ENCODE measurements around the gene APEH.
"Not testable (repeated sequence)": the region's sequence is repeated elsewhere in the genome, so short reads cannot be mapped to it uniquely, and the experiment has no call there.

The APEH gene

GRCh38 chr3:49668861-49669260, 5.3 kb upstream of the APEH start:
- no peaks in the 10 kb centered on the region for H3K36me3 Mint-ChIP-seq (ENCODE audit: low read depth)

GRCh38 chr3:49669352-49669751, 4.8 kb upstream of the APEH start:
- H3K27ac Mint-ChIP-seq, result no peak overlapping the region
- H3K9me3 Mint-ChIP-seq, result no peaks in the 10 kb centered on the region
- no peak overlapping the region for H3K4me3 Mint-ChIP-seq
- no peaks in the 10 kb centered on the region for H3K36me3 Mint-ChIP-seq (ENCODE audit: low read depth)
- peaks cover 16% of the 10 kb centered on the region for H3K4me1 Mint-ChIP-seq (ENCODE audit: low read depth)
- no peaks in the 10 kb centered on the region for H3K27me3 Mint-ChIP-seq (ENCODE audit: low read depth)

More at GRCh38 chr3:49668861-49669260, 5.3 kb upstream of the APEH start:
- no peaks in the 10 kb centered on the region for H3K9me3 Mint-ChIP-seq
- H3K27ac Mint-ChIP-seq, result no peak overlapping the region
- H3K27me3 Mint-ChIP-seq (ENCODE audit: low read depth), result no peaks in the 10 kb centered on the region
- no peak overlapping the region for H3K4me3 Mint-ChIP-seq
- peaks cover 16% of the 10 kb centered on the region for H3K4me1 Mint-ChIP-seq (ENCODE audit: low read depth)

GRCh38 chr3:49670940-49671290, 3.2 kb upstream of the APEH start:
- H3K36me3 Mint-ChIP-seq (ENCODE audit: low read depth), result no peaks in the 10 kb centered on the region
- H3K4me3 Mint-ChIP-seq, result no peak overlapping the region
- H3K9me3 Mint-ChIP-seq, result no peaks in the 10 kb centered on the region
- no peak overlapping the region for H3K27ac Mint-ChIP-seq
- no peaks in the 10 kb centered on the region for H3K27me3 Mint-ChIP-seq (ENCODE audit: low read depth)
- H3K4me1 Mint-ChIP-seq (ENCODE audit: low read depth), result peaks cover 17% of the 10 kb centered on the region

GRCh38 chr3:49671291-49672288, 2.6 kb upstream of the APEH start:
- H3K27ac Mint-ChIP-seq, result peak overlapping the region; percentile 76
- H3K4me3 Mint-ChIP-seq, result peak overlapping the region; percentile 77
- no peaks in the 10 kb centered on the region for H3K9me3 Mint-ChIP-seq
- H3K27me3 Mint-ChIP-seq (ENCODE audit: low read depth), result no peaks in the 10 kb centered on the region
- peaks cover 3% of the 10 kb centered on the region for H3K36me3 Mint-ChIP-seq (ENCODE audit: low read depth)
- peaks cover 17% of the 10 kb centered on the region for H3K4me1 Mint-ChIP-seq (ENCODE audit: low read depth)

GRCh38 chr3:49673121-49673714, 933 bp upstream of the APEH start:
- no peaks in the 10 kb centered on the region for H3K27me3 Mint-ChIP-seq (ENCODE audit: low read depth)
- peak overlapping the region; percentile 93 for H3K4me3 Mint-ChIP-seq

GRCh38 chr3:49674497-49674983, 389 bp downstream of the APEH start:
- Mint-ChIP-seq H3K36me3 (ENCODE audit: low read depth) (peaks cover 6% of the 10 kb centered on the region), H3K4me3 (peak overlapping the region; percentile 93), H3K27ac (peak overlapping the region; percentile 97), H3K9me3 (no peaks in the 10 kb centered on the region), H3K4me1 (ENCODE audit: low read depth) (peaks cover 20% of the 10 kb centered on the region), H3K27me3 (ENCODE audit: low read depth) (no peaks in the 10 kb centered on the region)

More at GRCh38 chr3:49673121-49673714, 933 bp upstream of the APEH start:
- H3K9me3 Mint-ChIP-seq, result no peaks in the 10 kb centered on the region
- H3K36me3 Mint-ChIP-seq (ENCODE audit: low read depth), result peaks cover 5% of the 10 kb centered on the region
- H3K27ac Mint-ChIP-seq, result peak overlapping the region; percentile 97
- H3K4me1 Mint-ChIP-seq (ENCODE audit: low read depth), result peaks cover 20% of the 10 kb centered on the region

GRCh38 chr3:49675912-49676311, 1.8 kb downstream of the APEH start:
- Mint-ChIP-seq H3K27ac (no peak overlapping the region), H3K9me3 (no peaks in the 10 kb centered on the region)

GRCh38 chr3:49680493-49681231, 6.5 kb downstream of the APEH start:
- no peak overlapping the region for H3K4me3 Mint-ChIP-seq
- no peak overlapping the region for H3K27ac Mint-ChIP-seq
- no peaks in the 10 kb centered on the region for H3K27me3 Mint-ChIP-seq (ENCODE audit: low read depth)
- H3K4me1 Mint-ChIP-seq (ENCODE audit: low read depth), result peaks cover 3% of the 10 kb centered on the region
- H3K9me3 Mint-ChIP-seq, result no peaks in the 10 kb centered on the region
- H3K36me3 Mint-ChIP-seq (ENCODE audit: low read depth), result peaks cover 14% of the 10 kb centered on the region

More at GRCh38 chr3:49675912-49676311, 1.8 kb downstream of the APEH start:
- H3K4me3 Mint-ChIP-seq, result no peak overlapping the region
- no peaks in the 10 kb centered on the region for H3K27me3 Mint-ChIP-seq (ENCODE audit: low read depth)
- peaks cover 12% of the 10 kb centered on the region for H3K36me3 Mint-ChIP-seq (ENCODE audit: low read depth)
- H3K4me1 Mint-ChIP-seq (ENCODE audit: low read depth), result peaks cover 20% of the 10 kb centered on the region

GRCh38 chr3:49681232-49681522, 7.0 kb downstream of the APEH start:
- no peak overlapping the region for H3K27ac Mint-ChIP-seq
- H3K4me3 Mint-ChIP-seq, result no peak overlapping the region
- no peaks in the 10 kb centered on the region for H3K9me3 Mint-ChIP-seq
- H3K4me1 Mint-ChIP-seq (ENCODE audit: low read depth), result peaks cover 3% of the 10 kb centered on the region
- peaks cover 12% of the 10 kb centered on the region for H3K36me3 Mint-ChIP-seq (ENCODE audit: low read depth)
- no peaks in the 10 kb centered on the region for H3K27me3 Mint-ChIP-seq (ENCODE audit: low read depth)

GRCh38 chr3:49681543-49681942, 7.4 kb downstream of the APEH start:
- Mint-ChIP-seq H3K27ac (no peak overlapping the region), H3K4me3 (no peak overlapping the region), H3K36me3 (ENCODE audit: low read depth) (peaks cover 11% of the 10 kb centered on the region), H3K4me1 (ENCODE audit: low read depth) (peaks cover 3% of the 10 kb centered on the region), H3K9me3 (no peaks in the 10 kb centered on the region), H3K27me3 (ENCODE audit: low read depth) (no peaks in the 10 kb centered on the region)

GRCh38 chr3:49683162-49683561, 9.0 kb downstream of the APEH start:
- H3K36me3 Mint-ChIP-seq (ENCODE audit: low read depth), result peaks cover 10% of the 10 kb centered on the region
- no peak overlapping the region for H3K4me3 Mint-ChIP-seq
- H3K9me3 Mint-ChIP-seq, result no peaks in the 10 kb centered on the region
- H3K4me1 Mint-ChIP-seq (ENCODE audit: low read depth), result no peaks in the 10 kb centered on the region
- no peak overlapping the region for H3K27ac Mint-ChIP-seq
- no peaks in the 10 kb centered on the region for H3K27me3 Mint-ChIP-seq (ENCODE audit: low read depth)

- not testable (repeated sequence) for H3K27me3 Mint-ChIP-seq (ENCODE audit: low read depth); H3K9me3 Mint-ChIP-seq; H3K4me1 Mint-ChIP-seq (ENCODE audit: low read depth); H3K36me3 Mint-ChIP-seq (ENCODE audit: low read depth); H3K27ac Mint-ChIP-seq; H3K4me3 Mint-ChIP-seq
These were observed 10.3 kb downstream of the APEH start for GRCh38 chr3:49684453-49684852.

GRCh38 chr3:49685103-49685502, 11.0 kb downstream of the APEH start:
- H3K4me3 Mint-ChIP-seq; H3K27me3 Mint-ChIP-seq (ENCODE audit: low read depth); H3K36me3 Mint-ChIP-seq (ENCODE audit: low read depth); H3K27ac Mint-ChIP-seq; H3K9me3 Mint-ChIP-seq; H3K4me1 Mint-ChIP-seq (ENCODE audit: low read depth): not testable (repeated sequence)

- not testable (repeated sequence) for H3K9me3 Mint-ChIP-seq, H3K4me3 Mint-ChIP-seq
These were observed 11.7 kb downstream of the APEH start for GRCh38 chr3:49685846-49686245.

More at GRCh38 chr3:49685846-49686245, 11.7 kb downstream of the APEH start:
- not testable (repeated sequence) for H3K27ac Mint-ChIP-seq; H3K36me3 Mint-ChIP-seq (ENCODE audit: low read depth); H3K27me3 Mint-ChIP-seq (ENCODE audit: low read depth)
- peaks cover 14% of the 10 kb centered on the region for H3K4me1 Mint-ChIP-seq (ENCODE audit: low read depth)
